ENCODE measurements around the gene SCP2.

Gene SCP2

DNA sequence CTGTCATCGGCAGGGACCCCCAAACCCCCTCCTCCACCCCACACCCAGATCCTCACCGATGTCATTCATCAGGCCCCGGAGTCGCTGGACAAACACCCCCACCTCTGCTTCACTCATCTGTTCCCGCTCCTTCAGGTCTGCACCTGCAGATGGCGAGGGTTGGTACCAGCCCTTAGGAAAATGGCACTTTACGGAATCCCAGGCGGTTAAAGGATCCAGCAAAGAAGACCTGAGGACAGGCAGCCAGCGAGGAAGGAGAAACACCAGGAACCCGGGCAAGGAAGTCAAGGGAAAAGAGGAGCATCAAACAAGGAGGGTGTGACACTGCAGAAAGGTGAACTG is 19.3 kb upstream of the SCP2 start:
- TF ChIP-seq ZNF274 (IDR thresholded peaks at IDR 0.05; ENCODE audit: low read depth, low read length) = no peak
- H3K4me3 ChIP-seq (ENCODE audit: low read length) = no peak overlapping the region

DNA sequence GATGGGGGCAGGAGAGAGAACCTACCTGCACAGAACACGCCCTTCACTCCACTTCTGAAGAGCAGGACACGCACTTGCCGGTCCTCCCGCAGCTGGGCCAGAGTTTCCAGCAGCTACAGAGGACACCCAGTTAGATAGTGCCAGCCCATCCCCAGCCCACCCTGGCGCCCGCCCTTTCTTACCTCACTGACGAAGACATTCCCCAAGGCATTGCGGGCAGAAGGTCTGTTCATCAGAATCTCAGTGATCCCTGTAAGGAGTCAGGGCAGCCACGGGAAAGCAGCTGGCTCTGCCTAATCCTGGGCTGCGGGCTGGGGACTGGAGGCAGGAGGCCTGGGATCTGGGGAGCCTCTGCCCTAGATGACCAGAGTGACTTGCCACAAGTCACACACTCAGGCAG is 15.5 kb upstream of the SCP2 start:
- H3K4me3 ChIP-seq (ENCODE audit: low read length) = no peak overlapping the region
- no peak for TF ChIP-seq ZNF274 (IDR thresholded peaks at IDR 0.05; ENCODE audit: low read depth, low read length)

DNA sequence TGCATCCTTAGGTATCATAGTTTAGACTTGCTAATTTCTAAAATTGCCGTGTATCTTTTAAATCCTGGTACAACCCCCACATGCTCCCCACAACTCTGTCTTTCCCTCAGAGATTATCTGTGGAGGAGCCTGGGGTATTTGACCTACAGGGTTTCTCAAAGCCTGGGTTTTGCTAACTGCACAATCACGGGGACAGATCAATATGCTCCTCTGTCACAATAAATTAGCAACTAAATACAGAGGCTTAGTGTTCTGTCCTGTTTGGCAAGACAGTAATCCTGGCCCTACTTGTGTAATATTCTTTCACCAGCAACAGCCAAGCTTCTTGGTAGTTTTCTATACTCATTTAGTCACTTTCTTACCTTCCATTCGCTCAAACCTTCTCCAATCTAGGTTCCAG is 14.1 kb upstream of the SCP2 start:
- no peak overlapping the region for H3K4me3 ChIP-seq (ENCODE audit: low read length)
- no peak for TF ChIP-seq ZNF274 (IDR thresholded peaks at IDR 0.05; ENCODE audit: low read depth, low read length)

DNA sequence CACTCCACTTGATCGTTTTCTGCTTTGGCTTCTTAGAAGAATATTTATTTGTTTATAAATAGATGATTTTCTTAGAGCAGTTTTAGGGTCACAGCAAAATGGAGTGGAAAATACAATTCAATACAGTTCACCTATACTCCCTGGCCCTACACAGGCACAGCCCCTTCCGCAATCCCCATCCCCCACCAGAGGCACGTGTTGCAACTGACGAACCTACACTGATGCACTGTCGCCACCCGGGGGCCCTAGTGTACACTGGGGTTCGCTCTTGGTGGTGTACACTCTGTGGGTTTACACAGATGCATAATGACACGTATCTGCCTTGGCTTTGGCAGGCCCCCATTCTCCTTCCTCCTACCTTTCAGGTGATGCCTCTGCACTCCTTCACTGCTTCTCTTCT is 13.5 kb upstream of the SCP2 start:
- TF ChIP-seq ZNF274 (IDR thresholded peaks at IDR 0.05; ENCODE audit: low read depth, low read length) = no peak
- no peak overlapping the region for H3K4me3 ChIP-seq (ENCODE audit: low read length)

DNA sequence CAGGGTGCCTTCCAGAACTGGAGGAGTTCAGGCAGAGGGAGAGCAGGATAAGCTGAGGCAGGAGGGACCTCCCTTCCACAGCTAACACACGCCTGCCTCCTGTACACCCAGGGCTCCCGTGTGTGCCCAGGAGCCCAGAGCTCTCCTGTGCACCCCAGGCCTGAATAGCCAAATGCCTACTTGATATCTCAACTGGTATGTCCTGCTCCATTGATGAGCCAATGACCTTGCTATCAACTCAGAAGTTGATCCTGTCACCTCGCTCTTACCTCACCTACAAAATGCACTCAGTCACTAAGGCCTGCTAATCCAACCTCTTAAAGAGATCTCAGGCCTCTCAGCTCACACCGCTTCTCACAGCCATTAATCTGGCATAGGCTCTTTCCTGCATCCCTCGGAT is 12.6 kb upstream of the SCP2 start:
- no peak for TF ChIP-seq ZNF274 (IDR thresholded peaks at IDR 0.05; ENCODE audit: low read depth, low read length)
- H3K4me3 ChIP-seq (ENCODE audit: low read length) = no peak overlapping the region

DNA sequence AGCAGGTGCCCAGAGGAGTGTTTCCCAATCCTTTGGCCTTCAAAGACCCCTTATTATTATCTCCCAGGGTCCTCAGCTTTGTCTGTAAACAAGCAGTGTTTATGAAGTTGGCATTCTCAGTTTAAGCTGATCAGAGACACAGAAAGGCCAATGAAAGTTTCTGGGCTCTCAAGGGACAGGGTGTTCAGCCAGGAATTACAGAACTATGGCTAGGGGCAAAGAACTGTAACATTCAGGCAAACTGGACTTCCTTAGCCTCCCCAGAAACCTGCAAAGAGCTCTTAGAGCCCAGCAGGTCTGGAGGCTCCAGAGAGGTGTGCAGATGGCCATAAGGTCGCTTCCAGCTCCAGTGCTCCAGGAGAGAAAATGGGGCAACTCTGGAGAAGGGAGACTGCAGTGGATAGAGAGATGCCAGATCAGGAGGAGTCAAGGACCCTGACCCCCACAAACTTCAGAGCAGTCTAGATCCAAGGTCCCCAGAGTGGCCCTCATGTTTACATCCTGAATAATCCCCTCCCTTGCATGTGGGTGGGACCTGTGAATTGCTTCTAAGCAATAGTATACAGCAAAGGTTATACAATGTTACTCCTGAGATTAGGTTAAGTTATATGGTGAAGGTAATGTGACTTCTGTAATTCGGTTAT is 11.7 kb upstream of the SCP2 start:
- no peak overlapping the region for H3K4me3 ChIP-seq (ENCODE audit: low read length)
- no peak for TF ChIP-seq ZNF274 (IDR thresholded peaks at IDR 0.05; ENCODE audit: low read depth, low read length)

DNA sequence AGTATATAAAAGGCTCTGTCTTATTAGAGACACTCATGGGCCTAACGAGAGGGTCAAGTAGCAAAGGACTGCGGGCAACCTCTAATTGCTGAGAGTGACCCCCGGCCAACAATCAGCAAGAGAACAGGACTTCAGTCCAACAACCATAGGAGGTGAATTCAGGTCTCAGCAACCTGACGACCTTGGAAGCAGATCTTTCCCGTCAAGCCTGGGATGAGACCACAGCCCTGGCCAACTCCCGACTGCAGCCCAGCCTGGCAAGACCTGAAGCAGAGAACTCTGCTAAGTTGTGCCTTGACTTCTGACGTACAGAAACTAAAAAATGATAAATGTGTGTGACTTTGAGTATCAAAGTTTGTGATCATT is 11.2 kb upstream of the SCP2 start:
- H3K4me3 ChIP-seq (ENCODE audit: low read length) = no peak overlapping the region
- no peak for TF ChIP-seq ZNF274 (IDR thresholded peaks at IDR 0.05; ENCODE audit: low read depth, low read length)

DNA sequence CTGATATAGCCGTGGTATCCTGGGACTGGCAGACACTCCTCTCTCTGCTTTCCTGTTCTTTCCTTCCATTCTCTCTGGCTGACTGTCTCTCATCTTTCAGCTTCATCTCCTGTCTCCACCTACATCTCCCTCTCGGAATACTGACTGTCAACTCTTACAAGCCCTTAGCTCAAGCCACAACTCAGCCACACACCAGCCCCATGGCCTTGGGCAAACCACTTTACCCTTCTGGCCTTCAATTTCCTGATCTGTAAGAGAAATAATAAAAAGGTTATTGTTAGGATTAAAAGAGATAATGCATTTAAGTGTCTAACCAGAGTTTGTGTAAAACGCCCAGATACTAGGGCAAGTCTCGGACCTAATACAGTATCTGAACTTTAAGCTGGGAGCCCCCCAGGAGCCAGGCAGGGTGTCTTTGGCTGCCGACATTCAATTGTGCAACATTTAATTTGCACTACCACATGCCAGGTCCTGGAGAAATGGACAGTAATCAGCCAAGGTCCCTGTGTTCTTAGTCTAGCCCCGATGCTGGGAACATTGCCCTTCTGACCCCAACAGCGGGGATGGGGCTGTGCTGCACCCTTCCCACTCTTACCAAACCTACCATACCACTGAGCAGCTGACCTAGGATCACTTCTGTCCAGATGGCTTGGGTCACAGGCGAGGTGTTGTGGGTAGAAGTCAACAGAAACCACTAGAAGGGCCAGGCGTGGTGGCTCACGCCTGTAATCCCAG is 10.7 kb upstream of the SCP2 start:
- H3K4me3 ChIP-seq (ENCODE audit: low read length) = no peak overlapping the region
- no peak for TF ChIP-seq ZNF274 (IDR thresholded peaks at IDR 0.05; ENCODE audit: low read depth, low read length)

DNA sequence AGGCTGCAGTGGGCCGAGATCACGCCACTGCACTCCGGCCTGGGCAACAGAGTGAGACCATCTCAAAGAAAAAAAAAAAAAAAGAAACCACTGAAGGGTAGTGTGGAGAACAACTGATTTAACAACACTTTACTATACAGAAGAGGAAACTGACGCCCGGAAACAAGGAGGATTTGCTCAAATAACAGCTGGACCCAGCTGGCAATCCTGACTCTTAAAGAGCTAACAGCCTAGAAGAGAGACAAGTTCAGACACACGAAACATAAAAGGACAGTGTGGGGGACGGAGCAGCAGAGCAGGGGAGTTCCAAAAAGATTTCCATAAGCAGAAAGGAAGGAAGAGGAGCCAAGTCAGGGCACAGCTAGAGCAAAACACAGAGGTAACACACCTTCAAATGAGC is 9.9 kb upstream of the SCP2 start:
- no peak overlapping the region for H3K4me3 ChIP-seq (ENCODE audit: low read length)
- TF ChIP-seq ZNF274 (IDR thresholded peaks at IDR 0.05; ENCODE audit: low read depth, low read length) = no peak

DNA sequence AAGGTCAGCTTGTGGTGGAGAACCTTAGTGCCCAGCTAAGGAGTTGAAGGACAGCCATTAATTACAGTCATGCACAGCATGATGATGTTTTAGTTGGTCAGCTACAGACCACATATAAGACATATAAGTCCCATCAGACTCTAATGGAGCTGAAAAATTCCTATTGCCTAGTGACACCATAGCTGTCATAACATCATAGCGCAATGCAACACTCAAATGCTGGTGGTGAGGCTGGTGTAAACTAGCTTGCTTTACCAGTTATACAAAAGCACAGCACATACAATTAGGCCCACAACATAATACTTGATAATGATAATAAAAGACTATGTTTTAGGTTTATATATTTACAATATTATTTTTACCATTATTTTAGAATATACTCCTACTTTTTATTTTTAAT is 9.5 kb upstream of the SCP2 start:
- no peak for TF ChIP-seq ZNF274 (IDR thresholded peaks at IDR 0.05; ENCODE audit: low read depth, low read length)
- no peak overlapping the region for H3K4me3 ChIP-seq (ENCODE audit: low read length)

DNA sequence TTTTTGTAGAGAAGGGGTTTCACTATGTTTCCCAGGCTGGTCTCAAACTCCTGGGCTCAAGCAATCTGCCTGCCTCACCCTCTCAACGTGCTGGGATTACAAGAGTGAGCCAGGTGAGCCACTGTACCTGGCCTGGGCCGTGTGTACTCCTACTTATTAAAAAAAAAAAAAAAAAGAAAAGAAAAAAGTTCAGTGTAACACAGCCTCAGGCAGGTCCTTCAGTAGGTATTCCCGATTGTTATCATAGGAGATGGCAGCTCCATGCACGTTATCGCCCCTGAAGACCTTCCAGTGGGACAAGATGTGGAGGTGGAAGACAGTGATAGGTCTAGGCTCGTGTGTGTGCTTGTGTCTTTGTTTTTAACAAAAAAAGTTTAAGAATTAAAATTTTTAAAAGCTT is 8.9 kb upstream of the SCP2 start:
- no peak for TF ChIP-seq ZNF274 (IDR thresholded peaks at IDR 0.05; ENCODE audit: low read depth, low read length)

DNA sequence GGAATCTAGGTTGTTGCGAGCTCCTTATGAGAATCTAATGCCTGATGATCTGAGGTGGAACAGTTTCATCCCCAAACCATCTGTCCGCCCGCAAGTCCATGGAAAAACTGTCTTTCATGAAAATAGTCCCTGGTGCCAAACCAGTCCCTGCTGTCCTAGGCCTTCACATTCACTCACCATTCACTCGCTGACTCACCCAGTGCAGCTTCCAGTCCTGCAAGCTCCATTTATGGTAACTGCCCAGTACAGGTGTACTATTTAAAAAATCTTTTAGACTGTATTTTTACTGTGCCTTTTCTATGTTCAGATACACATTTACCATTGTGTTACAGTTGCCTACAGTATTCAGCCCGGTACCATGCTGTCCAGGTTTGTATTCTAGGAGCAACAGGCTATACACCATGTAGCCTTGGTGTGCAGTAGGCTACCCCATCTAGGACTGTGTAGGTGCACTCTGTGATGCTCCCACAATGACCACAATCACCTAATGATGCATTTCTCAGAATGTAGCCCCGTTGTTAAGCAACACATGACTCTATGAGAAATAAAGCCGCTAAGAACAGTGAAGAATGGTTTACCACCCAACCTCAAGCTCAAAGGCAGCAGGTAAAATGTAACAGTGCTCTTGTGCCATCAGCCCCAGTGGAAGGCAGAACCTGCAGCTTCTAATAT is 7.9 kb upstream of the SCP2 start:
- H3K4me3 ChIP-seq (ENCODE audit: low read length) = no peak overlapping the region
- TF ChIP-seq ZNF274 (IDR thresholded peaks at IDR 0.05; ENCODE audit: low read depth, low read length) = no peak

More for the DNA sequence above, 8.9 kb upstream of the SCP2 start:
- H3K4me3 ChIP-seq (ENCODE audit: low read length) = no peak overlapping the region

DNA sequence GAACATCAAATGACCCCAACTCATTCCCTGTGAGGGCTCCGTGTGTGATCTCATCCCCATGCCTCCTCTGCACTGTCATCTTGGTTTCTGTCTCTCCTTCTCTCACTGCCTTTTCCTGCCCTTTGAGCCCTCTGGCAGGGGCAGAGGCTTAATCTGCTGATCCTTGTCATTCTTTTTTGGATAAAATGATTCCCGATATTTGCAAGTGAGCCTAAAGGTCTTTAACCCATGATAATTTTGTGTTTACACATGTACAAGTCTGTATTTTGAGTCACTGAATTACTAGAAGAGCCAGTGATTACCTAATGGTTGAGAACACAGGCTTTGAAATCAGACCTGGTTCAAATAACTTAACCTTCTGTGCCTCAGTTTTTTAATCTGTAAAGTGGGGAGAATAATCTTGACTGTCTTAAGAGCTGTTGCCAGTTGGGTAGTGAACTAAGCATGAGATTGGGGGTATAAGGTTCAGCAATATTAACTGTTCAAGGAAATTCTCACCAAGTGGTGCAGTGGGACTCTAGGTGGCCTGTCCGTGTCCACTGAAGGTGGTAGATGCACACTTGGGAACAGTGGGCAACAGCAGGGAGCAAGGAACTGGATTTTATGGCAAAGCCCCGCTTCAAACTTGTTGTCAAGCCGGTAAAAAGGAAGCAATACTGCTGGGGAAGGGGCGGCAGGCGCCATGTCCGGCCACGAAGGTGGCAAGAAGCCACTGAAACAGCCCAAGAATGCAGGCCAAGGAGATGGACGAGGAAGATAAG is 7.2 kb upstream of the SCP2 start:
- TF ChIP-seq ZNF274 (IDR thresholded peaks at IDR 0.05; ENCODE audit: low read depth, low read length) = no peak
- H3K4me3 ChIP-seq (ENCODE audit: low read length) = no peak overlapping the region

DNA sequence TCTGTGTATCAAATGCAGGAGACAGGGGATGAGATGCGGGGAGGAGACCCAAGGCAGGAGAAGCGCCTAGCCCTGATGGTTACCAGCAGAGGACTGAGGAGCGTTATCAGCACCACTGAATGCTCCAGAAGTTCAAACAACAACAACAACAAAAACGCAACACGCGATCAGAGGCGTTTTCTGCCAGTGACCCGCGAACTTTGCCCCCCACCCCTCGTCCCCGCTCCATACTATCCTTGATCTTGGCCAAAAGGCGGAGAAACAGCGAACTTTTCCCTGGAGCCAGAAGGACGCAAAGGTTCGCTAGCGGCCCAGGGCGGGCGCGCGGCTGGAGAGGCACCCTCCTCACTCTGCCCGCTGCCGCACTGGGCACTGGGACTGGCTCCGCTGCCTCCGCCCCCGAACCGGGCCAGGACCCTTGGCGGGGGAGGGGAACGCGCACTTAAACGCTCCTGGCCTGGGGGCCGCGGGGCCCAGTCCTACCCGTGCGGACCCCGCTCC is 6.2 kb upstream of the SCP2 start:
- H3K4me3 ChIP-seq (ENCODE audit: low read length) = peak overlapping the region; percentile 41; the same call in 1 of the 2 replicates
- TF ChIP-seq ZNF274 (IDR thresholded peaks at IDR 0.05; ENCODE audit: low read depth, low read length) = no peak
